Mesenteric fat pad (tissue), 1 donor: Measurements from ENCODE around the gene PIP5K1B. TPM values are rescaled to one million over a fixed set of nuclear protein-coding genes. Genes with fewer than 3 reads are reported as not detected.

Experiments
- DNase-seq: peaks from one replicate; pipeline ENCODE4 v3.0.0-alpha.2; 2020; ENCODE audit warnings: low spot score
- total RNA-seq: library from RNA; stranded (reverse); fragmentation: NEBNext Ultra II Directional; extraction: Animal tissue kit (Norgen Biotek cat#: 25700); gene quantifications from one replicate; pipeline ENCODE4 v1.2.1, GENCODE V29; 2021
- donor health status: DM: yes; HTN: yes; CAD: no.

PIP5K1B gene
- total RNA-seq, 1 donor from 2014 or later = 0.74 TPM

- DNase-seq = no peak
Observed at GRCh38 chr9:68804911-68805889, 100.2 kb downstream of the PIP5K1B start.

GRCh38 chr9:68805890-68806517 is 101.0 kb downstream of the PIP5K1B start:
- DNase-seq = no peak

GRCh38 chr9:68808338-68808890 is 103.4 kb downstream of the PIP5K1B start:
- no peak for DNase-seq

DNA sequence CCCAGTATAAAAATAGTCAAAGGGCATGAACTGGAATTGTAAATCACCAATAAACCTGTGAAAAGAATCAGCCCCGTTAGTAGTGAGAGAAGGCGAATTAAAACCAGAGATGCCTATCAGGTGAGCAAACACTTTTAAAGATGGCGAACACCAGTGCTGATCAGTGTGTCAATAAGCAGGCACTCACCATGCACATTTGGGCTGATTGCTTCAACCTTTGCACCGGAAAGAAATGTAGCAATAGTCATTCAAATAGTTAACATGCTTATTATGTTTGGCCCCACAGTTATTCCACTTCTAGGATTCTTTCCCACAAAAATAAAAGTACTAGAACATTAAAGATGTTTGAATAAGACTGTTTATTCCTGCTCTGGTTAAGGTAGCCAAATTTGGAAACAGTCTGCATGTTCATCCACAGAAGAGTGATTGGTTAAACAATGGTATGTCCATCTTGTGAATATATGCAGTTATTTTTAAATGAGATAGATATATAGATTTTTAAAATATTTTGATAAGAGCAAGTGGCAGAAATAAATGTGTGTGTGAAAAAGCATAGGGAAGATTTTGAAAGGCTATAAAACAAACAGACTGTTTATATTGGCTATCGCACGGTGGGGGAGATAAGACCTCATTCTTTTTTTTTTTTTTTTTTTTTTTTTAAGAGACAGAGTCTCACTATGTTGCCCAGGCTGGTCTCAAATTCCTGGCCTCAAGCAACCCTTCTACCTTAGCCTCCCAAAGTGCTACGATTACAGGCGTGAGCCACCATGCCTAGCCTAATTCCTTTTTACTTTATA is 112.2 kb downstream of the PIP5K1B start:
- no peak for DNase-seq

- DNase-seq = no peak
Observed at GRCh38 chr9:68819065-68819464, 114.0 kb downstream of the PIP5K1B start.

- DNase-seq = no peak
Observed at GRCh38 chr9:68821911-68822310, 116.9 kb downstream of the PIP5K1B start.

DNA sequence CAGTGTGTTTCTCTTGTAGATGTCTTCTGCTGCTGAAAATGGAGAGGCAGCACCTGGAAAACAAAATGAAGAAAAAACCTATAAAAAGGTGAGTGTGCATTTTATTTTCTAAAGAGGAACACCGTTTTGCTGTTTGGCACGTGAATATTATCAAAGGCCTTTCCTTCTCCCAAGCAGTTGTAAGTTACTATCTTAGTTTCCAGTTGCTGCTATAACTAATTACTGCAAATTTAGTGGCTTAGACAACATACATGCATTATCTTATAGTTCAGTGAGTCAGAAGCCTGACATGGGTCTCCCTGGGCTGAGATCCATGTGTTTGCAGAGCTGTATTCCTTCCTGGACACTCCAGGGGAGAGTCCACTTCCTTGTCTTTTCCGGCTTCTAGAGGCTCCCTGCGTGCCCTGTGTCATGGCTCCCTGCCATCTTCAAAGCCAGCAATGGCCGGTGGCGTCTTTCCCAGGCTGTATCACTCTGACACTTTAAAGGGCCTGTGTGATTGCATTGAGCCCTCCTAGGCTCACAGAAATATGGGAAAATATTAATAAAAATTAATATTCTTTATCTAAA is 117.6 kb downstream of the PIP5K1B start:
- no peak for DNase-seq

DNA sequence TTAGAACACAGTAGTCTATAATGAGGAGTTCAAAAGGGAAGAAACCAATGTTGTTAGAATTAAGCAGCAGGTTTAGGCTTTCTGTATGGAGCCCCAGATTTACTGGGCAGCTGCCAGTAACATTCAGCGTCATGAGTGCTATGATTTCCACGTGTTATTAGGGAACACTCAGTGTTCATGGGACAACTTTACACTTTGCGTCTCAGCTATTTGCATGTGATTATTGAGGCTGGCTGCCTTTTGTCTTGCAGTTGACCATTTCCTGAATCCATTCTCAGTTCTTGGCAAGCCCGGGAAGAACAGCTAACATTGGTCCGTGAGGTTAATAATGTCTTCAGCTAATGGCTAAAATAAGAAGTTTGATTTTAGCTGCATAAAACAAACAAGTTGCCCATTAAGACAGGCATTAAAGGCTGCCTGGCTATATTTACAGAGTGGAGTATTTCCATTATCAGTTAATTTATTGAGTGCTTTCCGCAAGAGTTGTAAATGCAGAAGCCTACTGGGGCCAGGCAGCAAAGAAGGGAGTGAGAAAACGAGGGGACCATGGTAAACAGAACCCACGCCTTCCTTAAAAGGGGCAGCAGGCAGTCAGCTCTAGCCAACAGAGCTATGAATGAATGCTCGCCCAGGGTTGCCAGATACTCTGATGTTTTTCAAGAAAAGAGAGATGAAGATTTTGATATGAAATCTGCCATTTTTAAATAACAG is 120.9 kb downstream of the PIP5K1B start:
- no peak for DNase-seq

GRCh38 chr9:68827837-68828744 is 123.1 kb downstream of the PIP5K1B start:
- no peak for DNase-seq

GRCh38 chr9:68832101-68832500 is 127.1 kb downstream of the PIP5K1B start:
- DNase-seq = no peak

DNA sequence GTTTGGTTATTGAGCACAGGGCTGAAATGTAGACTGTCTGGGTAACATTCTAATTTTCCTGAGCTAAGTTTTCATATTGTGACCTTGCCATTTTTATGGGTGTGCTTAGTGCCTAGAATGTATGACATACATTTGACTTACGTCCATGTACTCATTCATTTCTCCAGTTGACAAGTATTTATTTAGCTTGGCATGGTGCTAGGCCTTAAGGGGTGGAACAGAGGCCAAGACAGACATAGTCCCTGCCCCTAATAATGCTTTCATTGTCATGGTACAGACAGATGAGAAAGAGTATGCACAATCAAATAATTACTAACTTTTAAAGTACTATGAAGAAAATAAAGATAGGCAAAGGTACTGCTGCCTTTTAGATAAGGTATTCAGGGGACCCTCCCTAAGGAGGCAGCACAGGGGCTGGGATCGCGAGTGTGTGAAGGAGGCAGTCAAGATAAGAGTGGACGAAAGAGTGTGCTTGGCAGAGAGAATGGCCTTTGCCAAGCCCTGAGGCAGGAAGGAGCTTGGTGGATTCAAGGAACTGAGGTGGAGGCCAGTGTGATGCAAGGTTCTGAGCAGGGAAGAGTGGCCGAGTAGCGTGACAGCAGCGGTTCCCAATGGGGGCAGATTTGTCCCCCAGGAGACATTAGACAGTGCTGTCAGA is 128.0 kb downstream of the PIP5K1B start:
- DNase-seq = no peak

GRCh38 chr9:68834931-68835520 is 130.0 kb downstream of the PIP5K1B start:
- DNase-seq = no peak

DNA sequence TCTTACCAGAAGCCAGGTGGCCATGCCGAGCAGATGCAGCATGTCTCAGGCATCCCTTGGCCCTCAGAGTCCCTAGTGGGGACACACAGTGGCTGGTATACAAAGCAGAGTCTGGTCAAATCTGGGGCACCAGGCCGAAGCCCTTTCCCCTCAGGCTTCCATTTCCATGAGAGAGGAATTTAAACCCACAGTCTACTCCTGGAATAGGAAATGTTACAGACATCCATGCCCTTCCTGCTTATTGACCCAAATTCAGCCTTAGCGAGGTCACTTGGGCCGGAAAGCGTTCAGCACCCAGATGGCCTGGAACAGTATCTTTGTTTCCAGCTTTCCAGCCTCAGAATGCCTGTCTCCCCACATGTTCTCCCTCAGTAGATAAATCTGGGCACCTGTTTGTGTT is 131.7 kb downstream of the PIP5K1B start:
- no peak for DNase-seq

- DNase-seq = no peak
Observed at GRCh38 chr9:68838245-68838644, 133.2 kb downstream of the PIP5K1B start.

DNA sequence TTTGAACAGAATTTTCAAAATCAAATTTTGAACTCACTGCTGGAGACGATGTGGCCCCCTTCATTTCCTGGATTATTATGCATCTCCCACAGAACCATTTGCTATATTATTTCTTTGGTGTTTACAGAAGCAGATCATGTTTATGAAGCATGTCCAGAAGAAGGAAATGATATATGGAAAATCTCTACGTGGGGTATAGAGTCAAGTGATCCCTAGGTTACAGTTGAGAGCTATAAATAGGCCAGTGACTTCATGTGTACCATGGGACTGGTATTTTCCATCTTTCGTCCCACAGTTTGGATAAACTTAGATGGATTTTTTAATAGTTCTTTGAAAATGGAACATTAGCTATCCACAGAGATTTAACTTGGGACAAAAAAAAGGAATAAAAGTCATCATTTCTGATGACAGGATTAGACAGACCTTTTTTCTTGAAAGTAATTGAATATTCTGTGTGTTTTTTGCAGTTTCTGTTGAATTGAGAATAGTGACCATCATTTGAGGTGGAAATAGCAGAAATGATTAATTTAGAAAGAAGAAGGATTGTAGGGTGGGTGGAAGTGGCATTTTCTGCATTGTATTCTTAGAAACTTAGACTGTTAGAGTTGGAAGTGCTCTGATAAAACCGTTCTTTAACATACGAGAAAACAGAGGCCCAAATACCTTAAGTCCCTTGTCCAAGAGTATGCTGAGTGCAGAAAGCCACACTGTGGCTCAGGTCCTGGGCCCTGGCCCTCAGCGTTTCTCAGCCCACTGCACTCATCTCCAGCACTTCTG is 136.4 kb downstream of the PIP5K1B start:
- DNase-seq = no peak

DNA sequence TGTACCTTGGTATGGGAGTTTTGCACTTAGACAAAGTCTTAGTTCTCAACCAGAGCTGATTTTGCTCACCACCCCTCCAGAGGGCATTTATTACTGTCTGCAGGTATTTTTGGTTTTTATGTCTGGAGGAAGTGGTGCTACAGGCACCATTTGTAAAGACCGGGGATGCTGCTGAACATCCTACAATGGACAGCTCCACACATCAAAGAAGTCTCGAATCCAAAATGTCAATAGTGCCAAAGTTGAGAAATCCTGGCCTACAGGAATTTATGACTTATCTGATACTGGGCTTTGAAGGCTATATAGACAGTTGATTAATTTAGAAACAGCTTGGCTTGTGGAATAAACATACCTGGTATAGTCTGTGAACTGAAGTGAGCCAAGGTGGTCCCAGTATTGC is 137.5 kb downstream of the PIP5K1B start:
- DNase-seq = no peak

DNA sequence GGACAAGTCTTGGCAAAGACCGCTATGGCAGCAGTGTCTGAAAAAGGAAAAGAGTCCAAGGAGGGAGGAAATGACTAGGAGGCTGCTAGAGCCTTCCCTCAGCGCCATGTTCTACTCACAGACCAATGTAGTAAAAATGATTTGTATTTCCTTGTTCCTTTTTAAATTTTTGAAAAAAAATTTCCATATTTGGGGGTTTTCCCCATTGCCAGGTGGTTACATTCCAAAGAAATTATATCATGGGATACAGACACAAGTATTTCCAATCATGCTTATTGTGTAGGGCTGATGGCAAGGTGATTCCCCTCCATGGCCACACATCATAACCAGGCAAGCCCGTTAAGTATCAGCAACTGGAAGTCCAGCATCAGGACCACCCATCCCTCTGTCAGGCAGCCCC is 138.2 kb downstream of the PIP5K1B start:
- no peak for DNase-seq

DNA sequence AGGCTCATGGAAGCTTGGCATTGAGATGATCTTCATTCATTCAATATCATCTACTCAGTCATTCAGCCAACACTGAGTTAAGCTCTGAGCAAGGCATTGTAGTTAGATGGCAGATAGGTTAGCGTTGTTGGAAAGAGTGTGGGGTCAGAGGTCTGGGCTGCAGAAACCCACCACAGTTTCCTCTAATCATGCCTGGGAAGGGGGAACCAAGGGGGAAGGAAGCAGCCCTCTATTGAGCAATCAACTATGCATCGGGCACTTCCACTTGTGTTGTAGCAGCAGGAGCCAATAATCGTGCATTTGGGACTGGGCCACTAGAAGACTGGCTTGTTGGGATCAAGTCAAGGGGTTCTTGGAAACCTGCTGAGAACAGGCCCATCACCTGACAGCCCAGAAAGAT is 139.1 kb downstream of the PIP5K1B start:
- DNase-seq = no peak
